Measurements from ENCODE around the gene KRTAP10-8.
"Not testable (repeated sequence)": the region's sequence is repeated elsewhere in the genome, so short reads cannot be mapped to it uniquely, and the experiment has no call there.

Gene KRTAP10-8

DNA sequence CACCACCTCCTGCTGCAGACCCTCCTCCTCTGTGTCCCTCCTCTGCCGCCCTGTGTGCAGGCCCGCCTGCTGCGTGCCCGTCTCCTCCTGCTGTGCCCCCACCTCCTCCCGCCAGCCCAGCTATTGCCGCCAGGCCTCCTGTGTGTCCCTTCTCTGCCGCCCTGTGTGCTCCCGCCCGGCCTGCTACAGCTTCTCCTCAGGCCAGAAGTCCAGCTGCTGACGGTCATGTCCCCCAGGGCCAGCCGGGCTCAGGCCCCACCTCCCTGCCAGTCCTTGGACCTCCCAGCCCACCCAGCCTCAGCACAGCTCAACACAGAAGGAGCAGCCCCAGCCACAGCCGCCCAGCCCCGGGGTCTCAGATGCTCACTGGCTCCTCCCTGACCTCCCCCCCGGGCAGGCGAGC is 16.0 kb downstream of the KRTAP10-8 start:
- H3K79me1 ChIP-seq (ENCODE audit: low read depth, low read length); H3K23ac ChIP-seq (ENCODE audit: low read depth, low read length, poor library complexity); H3K9me3 ChIP-seq (replicated peaks in 1 of 2; ENCODE audit: control insufficient read depth in 2 of 2, insufficient read depth in 1 of 2, low read depth in 1 of 2, low read length in 2 of 2); H3K27me3 ChIP-seq (ENCODE audit: control insufficient read depth in 3 of 3, insufficient read depth in 3 of 3, low read depth in 1 of 3, low read length in 3 of 3); H2BK5ac ChIP-seq (ENCODE audit: low read length); H3K4me1 ChIP-seq (ENCODE audit: control insufficient read depth in 2 of 2, insufficient read depth in 1 of 2, low read depth in 1 of 2, low read length in 2 of 2); H3K4me3 ChIP-seq (ENCODE audit: low read length in 2 of 2); H4K91ac ChIP-seq (ENCODE audit: low read depth, low read length, poor library complexity); H3K9ac ChIP-seq (ENCODE audit: low read depth, low read length, poor library complexity); H2BK15ac ChIP-seq (ENCODE audit: low read length); H3K4me2 ChIP-seq (ENCODE audit: insufficient read depth, low read length, poor library complexity, severe bottlenecking); H3K36me3 ChIP-seq (replicated peaks in 1 of 2; ENCODE audit: control insufficient read depth in 2 of 2, insufficient read depth in 2 of 2, low read length in 2 of 2); H3K27ac ChIP-seq (replicated peaks; ENCODE audit: low read length); DNase-seq (ENCODE audit: low spot score); H2BK120ac ChIP-seq (ENCODE audit: low read depth, low read length); H2AK5ac ChIP-seq (ENCODE audit: low read depth, low read length); H2AFZ ChIP-seq (ENCODE audit: low read length); H3K4ac ChIP-seq (ENCODE audit: low read length): not testable (repeated sequence)
- Histone ChIP-seq H4K8ac (ENCODE audit: low read depth, low read length) (peak overlapping the region; percentile 77), H3K18ac (ENCODE audit: low read length) (peak overlapping the region; percentile 67), H2BK12ac (ENCODE audit: low read length) (peak overlapping the region; percentile 92), H3K14ac (ENCODE audit: low read length) (peak overlapping the region; percentile 28)
- no CpG with 5 or more reads among the region's 15 CpGs for whole genome bisulfite sequencing, 2 donors (ENCODE audit: extremely low coverage in 2 of 2, insufficient read length in 2 of 2, insufficient replicate concordance in 1 of 2)

- H2BK120ac ChIP-seq (ENCODE audit: low read depth, low read length): peak overlapping the region; percentile 31
- no peak overlapping the region for H4K8ac ChIP-seq (ENCODE audit: low read depth, low read length)
- no peak overlapping the region for H4K91ac ChIP-seq (ENCODE audit: low read depth, low read length, poor library complexity)
- H2BK5ac ChIP-seq (ENCODE audit: low read length): no peak overlapping the region
- H3K4ac ChIP-seq (ENCODE audit: low read length): no peak overlapping the region
- peak overlapping the region; percentile 2 for H2BK15ac ChIP-seq (ENCODE audit: low read length)
- H3K4me2 ChIP-seq (ENCODE audit: insufficient read depth, low read length, poor library complexity, severe bottlenecking): no peak overlapping the region
- no peak overlapping the region for H3K4me3 ChIP-seq (ENCODE audit: low read length in 2 of 2)
- no peak for DNase-seq (ENCODE audit: low spot score)
- H3K27ac ChIP-seq (replicated peaks; ENCODE audit: low read length): no peak overlapping the region
- no CpG with 5 or more reads among the region's 18 CpGs for whole genome bisulfite sequencing, 2 donors (ENCODE audit: extremely low coverage in 2 of 2, insufficient read length in 2 of 2, insufficient replicate concordance in 1 of 2)
- H3K18ac ChIP-seq (ENCODE audit: low read length): peak overlapping the region; percentile 91
- no peaks in the 10 kb centered on the region for H3K36me3 ChIP-seq (replicated peaks in 1 of 2; ENCODE audit: control insufficient read depth in 2 of 2, insufficient read depth in 2 of 2, low read length in 2 of 2)
- H3K4me1 ChIP-seq (ENCODE audit: control insufficient read depth in 2 of 2, insufficient read depth in 1 of 2, low read depth in 1 of 2, low read length in 2 of 2): no peaks in the 10 kb centered on the region
- no peaks in the 10 kb centered on the region for H3K27me3 ChIP-seq (ENCODE audit: control insufficient read depth in 3 of 3, insufficient read depth in 3 of 3, low read depth in 1 of 3, low read length in 3 of 3)
- H2AK5ac ChIP-seq (ENCODE audit: low read depth, low read length): peak overlapping the region; percentile 41
- H3K14ac ChIP-seq (ENCODE audit: low read length): no peak overlapping the region
- peak overlapping the region; percentile 10 for H2BK12ac ChIP-seq (ENCODE audit: low read length)
- no peak overlapping the region for H2AFZ ChIP-seq (ENCODE audit: low read length)
- H3K79me1 ChIP-seq (ENCODE audit: low read depth, low read length): no peaks in the 10 kb centered on the region
- peak overlapping the region; percentile 40 for H3K9ac ChIP-seq (ENCODE audit: low read depth, low read length, poor library complexity)
- peaks cover 5 to 6% of the 10 kb centered on the region in 2 donors for H3K9me3 ChIP-seq (replicated peaks in 1 of 2; ENCODE audit: control insufficient read depth in 2 of 2, insufficient read depth in 1 of 2, low read depth in 1 of 2, low read length in 2 of 2)
- peak overlapping the region; percentile 53 for H3K23ac ChIP-seq (ENCODE audit: low read depth, low read length, poor library complexity)
These were observed 17.0 kb downstream of the KRTAP10-8 start for GRCh38 chr21:44628707-44629391.

DNA sequence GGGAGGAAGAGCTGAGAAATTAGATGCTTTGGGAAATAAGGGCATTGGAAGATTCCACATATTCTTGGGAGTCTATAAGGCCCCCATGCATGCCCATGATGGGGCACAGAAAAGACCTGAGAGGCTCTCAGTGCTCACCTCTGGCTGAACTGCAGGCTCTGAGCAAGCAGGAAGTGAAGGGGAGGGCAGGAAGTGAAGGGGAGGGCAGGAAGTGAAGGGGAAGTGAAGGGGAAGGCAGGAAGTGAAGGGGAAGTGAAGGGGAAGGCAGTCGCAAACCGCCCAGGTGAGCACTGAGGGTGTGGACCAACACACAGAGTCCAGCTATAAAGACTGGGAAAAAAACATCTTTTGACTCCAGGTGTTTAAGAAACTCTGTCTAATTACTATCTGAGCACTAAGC is 18.6 kb downstream of the KRTAP10-8 start:
- no peak overlapping the region for H4K91ac ChIP-seq (ENCODE audit: low read depth, low read length, poor library complexity)
- H2BK5ac ChIP-seq (ENCODE audit: low read length): no peak overlapping the region
- H3K27ac ChIP-seq (replicated peaks; ENCODE audit: low read length): no peak overlapping the region
- H3K79me1 ChIP-seq (ENCODE audit: low read depth, low read length): no peaks in the 10 kb centered on the region
- no peak overlapping the region for H2AFZ ChIP-seq (ENCODE audit: low read length)
- H3K27me3 ChIP-seq (ENCODE audit: control insufficient read depth in 3 of 3, insufficient read depth in 3 of 3, low read depth in 1 of 3, low read length in 3 of 3): no peaks in the 10 kb centered on the region
- no CpG with 5 or more reads among the region's 2 CpGs for WGBS, 2 donors (ENCODE audit: extremely low coverage in 2 of 2, insufficient read length in 2 of 2, insufficient replicate concordance in 1 of 2)
- DNase-seq (ENCODE audit: low spot score): no peak
- no peak overlapping the region for H3K4me2 ChIP-seq (ENCODE audit: insufficient read depth, low read length, poor library complexity, severe bottlenecking)
- H3K14ac ChIP-seq (ENCODE audit: low read length): no peak overlapping the region
- H3K4me1 ChIP-seq (ENCODE audit: control insufficient read depth in 2 of 2, insufficient read depth in 1 of 2, low read depth in 1 of 2, low read length in 2 of 2): no peaks in the 10 kb centered on the region
- H2BK12ac ChIP-seq (ENCODE audit: low read length): no peak overlapping the region
- no peak overlapping the region for H2BK15ac ChIP-seq (ENCODE audit: low read length)
- H2AK5ac ChIP-seq (ENCODE audit: low read depth, low read length): no peak overlapping the region
- H3K4me3 ChIP-seq (ENCODE audit: low read length in 2 of 2): no peak overlapping the region
- H3K9me3 ChIP-seq (replicated peaks in 1 of 2; ENCODE audit: control insufficient read depth in 2 of 2, insufficient read depth in 1 of 2, low read depth in 1 of 2, low read length in 2 of 2): peaks cover 1 to 3% of the 10 kb centered on the region in 2 donors
- H3K23ac ChIP-seq (ENCODE audit: low read depth, low read length, poor library complexity): no peak overlapping the region
- H3K36me3 ChIP-seq (replicated peaks in 1 of 2; ENCODE audit: control insufficient read depth in 2 of 2, insufficient read depth in 2 of 2, low read length in 2 of 2): no peaks in the 10 kb centered on the region
- no peak overlapping the region for H2BK120ac ChIP-seq (ENCODE audit: low read depth, low read length)
- no peak overlapping the region for H3K18ac ChIP-seq (ENCODE audit: low read length)
- H3K9ac ChIP-seq (ENCODE audit: low read depth, low read length, poor library complexity): no peak overlapping the region
- H4K8ac ChIP-seq (ENCODE audit: low read depth, low read length): no peak overlapping the region
- H3K4ac ChIP-seq (ENCODE audit: low read length): no peak overlapping the region

DNA sequence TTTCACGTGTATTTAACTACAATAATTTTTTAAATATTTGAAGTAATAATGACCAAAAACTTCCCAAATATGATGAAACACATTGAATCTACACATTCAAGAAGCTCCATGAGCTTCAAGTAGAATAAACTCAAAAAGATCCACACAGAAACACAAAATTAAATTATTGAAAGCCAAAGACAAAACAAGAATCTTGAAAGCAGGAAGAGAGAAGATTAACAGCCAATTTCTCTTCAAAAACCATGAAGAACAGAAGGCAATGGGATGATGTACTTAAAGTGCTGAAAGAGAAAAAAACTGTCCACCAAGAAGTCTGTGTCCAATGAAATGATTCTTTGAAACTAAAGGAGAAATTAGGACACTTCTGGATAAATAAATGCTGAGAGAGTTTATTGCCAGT is 20.2 kb downstream of the KRTAP10-8 start:
- no peak overlapping the region for H3K14ac ChIP-seq (ENCODE audit: low read length)
- H2AFZ ChIP-seq (ENCODE audit: low read length): no peak overlapping the region
- no CpG with 5 or more reads among the region's 1 CpG for WGBS, 2 donors (ENCODE audit: extremely low coverage in 2 of 2, insufficient read length in 2 of 2, insufficient replicate concordance in 1 of 2)
- no peak overlapping the region for H4K8ac ChIP-seq (ENCODE audit: low read depth, low read length)
- H3K4ac ChIP-seq (ENCODE audit: low read length): no peak overlapping the region
- no peak overlapping the region for H3K23ac ChIP-seq (ENCODE audit: low read depth, low read length, poor library complexity)
- H2BK120ac ChIP-seq (ENCODE audit: low read depth, low read length): no peak overlapping the region
- H3K36me3 ChIP-seq (replicated peaks in 1 of 2; ENCODE audit: control insufficient read depth in 2 of 2, insufficient read depth in 2 of 2, low read length in 2 of 2): no peaks in the 10 kb centered on the region
- DNase-seq (ENCODE audit: low spot score): no peak
- peaks cover 0 to 3% of the 10 kb centered on the region in 2 donors for H3K4me1 ChIP-seq (ENCODE audit: control insufficient read depth in 2 of 2, insufficient read depth in 1 of 2, low read depth in 1 of 2, low read length in 2 of 2)
- H3K4me3 ChIP-seq (ENCODE audit: low read length in 2 of 2): no peak overlapping the region
- peaks cover 0 to 3% of the 10 kb centered on the region in 2 donors for H3K9me3 ChIP-seq (replicated peaks in 1 of 2; ENCODE audit: control insufficient read depth in 2 of 2, insufficient read depth in 1 of 2, low read depth in 1 of 2, low read length in 2 of 2)
- H3K27ac ChIP-seq (replicated peaks; ENCODE audit: low read length): no peak overlapping the region
- no peak overlapping the region for H3K4me2 ChIP-seq (ENCODE audit: insufficient read depth, low read length, poor library complexity, severe bottlenecking)
- no peaks in the 10 kb centered on the region for H3K27me3 ChIP-seq (ENCODE audit: control insufficient read depth in 3 of 3, insufficient read depth in 3 of 3, low read depth in 1 of 3, low read length in 3 of 3)
- no peak overlapping the region for H2BK15ac ChIP-seq (ENCODE audit: low read length)
- no peak overlapping the region for H3K9ac ChIP-seq (ENCODE audit: low read depth, low read length, poor library complexity)
- H2AK5ac ChIP-seq (ENCODE audit: low read depth, low read length): no peak overlapping the region
- no peak overlapping the region for H2BK12ac ChIP-seq (ENCODE audit: low read length)
- H3K18ac ChIP-seq (ENCODE audit: low read length): no peak overlapping the region
- H4K91ac ChIP-seq (ENCODE audit: low read depth, low read length, poor library complexity): no peak overlapping the region
- H2BK5ac ChIP-seq (ENCODE audit: low read length): no peak overlapping the region
- no peaks in the 10 kb centered on the region for H3K79me1 ChIP-seq (ENCODE audit: low read depth, low read length)
